Stimulated activated CD4-positive, alpha-beta T cell treated with anti-CD3 and anti-CD28 coated beads, Interleukin-4, amount 100 ng/mL, for 48 hours (primary cell): ENCODE data around the gene HAUS7.

ENCODE experiments used
- DNase-seq, 2 donors: peaks; one replicate each; pipeline ENCODE4 v3.0.0-alpha.2; 2020; ENCODE audit warnings: low read depth in 2 of 2

The HAUS7 gene

DNA sequence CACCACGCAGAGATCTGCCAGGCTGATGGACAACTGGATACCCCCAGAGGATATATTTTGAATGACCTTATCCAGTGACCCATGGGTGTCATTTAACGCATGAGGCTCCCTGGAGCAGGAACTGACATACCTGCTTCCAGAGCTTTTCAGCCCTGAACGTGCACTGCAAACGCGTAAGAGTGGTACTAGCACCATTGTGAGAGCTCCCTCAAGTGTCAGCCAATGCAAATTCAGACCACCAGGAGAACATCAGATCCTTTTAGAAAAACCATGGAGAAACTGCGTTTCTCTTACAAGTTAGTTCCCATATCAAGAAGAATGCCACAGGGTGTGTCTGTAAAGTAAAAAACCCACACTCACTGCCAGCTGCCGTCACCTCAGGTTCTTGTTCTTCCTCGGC is 31.8 kb downstream of the HAUS7 start:
- DNase-seq, result no peak

DNA sequence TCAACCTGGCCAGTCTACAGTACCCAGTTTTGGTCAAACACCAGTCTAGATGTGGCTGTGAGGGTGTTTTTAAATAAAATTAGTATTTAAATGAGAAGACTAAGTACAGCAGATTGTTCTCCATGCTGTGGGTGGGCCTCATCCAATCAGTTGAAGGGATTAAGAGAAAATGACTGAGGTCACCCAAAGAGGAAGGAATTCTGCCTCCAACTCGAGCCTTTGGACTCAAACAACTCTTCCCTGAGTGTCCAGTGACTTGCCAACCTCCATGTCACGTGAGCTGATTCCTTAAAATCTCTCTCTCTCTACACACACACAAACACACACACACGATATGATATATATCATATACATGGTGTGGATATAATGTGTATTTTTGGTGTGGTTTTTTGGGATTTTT is 34.5 kb downstream of the HAUS7 start:
- DNase-seq, result no peak

DNA sequence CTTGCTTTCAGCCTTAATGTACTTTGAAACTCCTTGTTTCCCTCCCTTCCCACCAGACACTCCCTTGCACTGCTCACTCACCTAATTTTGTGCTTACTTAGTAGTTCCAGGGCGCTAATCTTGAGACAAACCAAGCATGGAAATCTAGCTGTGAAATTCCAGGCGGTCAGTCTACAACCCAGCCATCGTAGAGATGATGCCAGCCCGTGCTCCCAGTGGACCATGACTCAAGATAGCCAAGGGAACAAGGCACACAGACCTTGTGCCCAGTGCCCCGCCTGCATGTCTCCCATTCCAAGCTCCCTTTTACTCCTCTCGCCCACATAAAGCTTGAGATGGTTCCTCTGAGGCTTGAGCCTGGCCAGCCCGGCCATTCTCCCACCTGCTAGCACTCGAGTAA is 35.6 kb downstream of the HAUS7 start:
- no peak for DNase-seq

DNA sequence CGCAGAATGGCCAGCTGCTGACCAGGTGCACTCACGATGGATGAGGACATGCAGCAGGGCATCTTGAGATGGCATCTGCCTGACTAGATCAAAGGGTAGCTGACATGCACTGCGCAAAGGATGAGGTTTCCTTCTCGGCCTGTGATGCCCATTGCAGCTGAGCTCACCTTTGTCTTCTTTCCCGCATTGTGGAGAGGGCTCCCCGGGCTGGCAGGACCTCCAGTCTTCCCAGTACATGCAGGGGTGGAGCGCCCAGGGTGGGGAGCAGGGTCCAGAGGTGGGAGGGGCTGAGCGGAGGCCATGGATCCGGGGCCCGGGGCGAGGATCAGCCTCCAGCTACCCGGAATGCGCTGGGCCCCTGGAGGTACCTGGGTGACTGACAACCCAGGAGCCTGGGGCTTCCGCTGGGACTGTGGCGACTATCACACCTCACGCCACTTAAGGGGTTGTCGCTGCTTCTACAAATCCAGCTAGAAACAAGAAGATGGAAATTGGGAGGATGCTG is 36.5 kb downstream of the HAUS7 start:
- no peak for DNase-seq

DNA sequence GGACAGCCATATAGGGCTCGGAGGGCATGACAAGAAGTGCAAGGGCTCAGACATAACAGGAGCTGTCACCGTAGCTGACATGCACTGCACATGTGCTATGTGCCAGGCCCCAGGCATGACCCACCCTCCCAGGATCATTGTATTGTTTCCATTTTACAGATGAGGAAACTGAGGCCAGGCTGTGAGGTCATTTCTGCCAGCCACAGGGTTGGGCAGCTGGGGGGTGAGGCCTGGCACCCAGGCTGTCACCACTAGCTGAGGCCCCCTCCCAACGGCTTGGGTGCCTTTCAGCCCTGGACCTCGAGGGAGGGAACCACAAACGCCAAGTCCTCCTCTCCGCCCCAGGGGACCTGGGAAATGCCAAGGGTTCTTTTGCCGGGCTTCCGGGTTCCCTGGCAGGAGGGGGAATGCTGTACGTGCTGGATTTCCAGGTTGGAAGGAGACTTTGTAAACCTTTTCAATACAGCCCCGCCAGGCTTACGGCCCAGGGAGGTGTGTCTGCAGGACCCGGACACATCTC is 37.2 kb downstream of the HAUS7 start:
- DNase-seq, result no peak

DNA sequence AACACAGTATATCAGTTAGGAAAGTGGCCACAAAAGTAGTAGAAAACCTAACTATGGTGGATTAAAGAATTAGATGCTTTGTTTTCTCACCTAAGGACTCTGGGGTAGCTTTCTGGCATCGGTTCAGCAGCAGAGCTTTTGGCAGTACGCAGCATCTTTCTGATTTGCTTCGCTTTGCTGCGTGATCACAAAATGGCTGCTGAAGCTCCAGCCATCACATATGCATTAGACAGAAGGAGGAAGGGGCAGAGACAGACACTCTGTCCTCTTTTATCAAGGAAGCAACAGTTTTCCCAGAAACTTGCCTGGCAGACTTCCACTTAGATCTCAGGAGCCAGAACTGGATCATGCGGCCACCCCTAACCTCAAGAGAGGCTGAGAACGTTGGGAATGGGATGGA is 39.6 kb downstream of the HAUS7 start:
- DNase-seq, result no peak

DNA sequence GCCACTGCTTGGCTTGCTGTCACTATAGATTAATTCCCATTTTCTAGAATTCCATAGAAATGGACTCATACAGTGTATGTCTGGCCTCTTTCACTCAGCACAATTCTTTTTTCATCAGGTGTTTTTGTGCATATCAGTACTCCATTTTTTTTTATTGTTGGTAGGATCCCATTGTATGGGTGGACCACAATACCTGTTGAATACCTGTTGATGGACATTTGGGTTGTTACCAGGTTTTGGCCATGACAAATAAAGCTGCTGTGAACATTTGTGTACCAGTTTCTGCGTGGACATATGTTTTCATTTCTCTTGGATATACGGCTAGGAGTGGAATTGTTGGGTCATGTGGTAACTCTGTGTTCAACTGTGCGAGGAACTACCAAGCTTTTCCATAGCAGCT is 44.2 kb downstream of the HAUS7 start:
- DNase-seq, result no peak

DNA sequence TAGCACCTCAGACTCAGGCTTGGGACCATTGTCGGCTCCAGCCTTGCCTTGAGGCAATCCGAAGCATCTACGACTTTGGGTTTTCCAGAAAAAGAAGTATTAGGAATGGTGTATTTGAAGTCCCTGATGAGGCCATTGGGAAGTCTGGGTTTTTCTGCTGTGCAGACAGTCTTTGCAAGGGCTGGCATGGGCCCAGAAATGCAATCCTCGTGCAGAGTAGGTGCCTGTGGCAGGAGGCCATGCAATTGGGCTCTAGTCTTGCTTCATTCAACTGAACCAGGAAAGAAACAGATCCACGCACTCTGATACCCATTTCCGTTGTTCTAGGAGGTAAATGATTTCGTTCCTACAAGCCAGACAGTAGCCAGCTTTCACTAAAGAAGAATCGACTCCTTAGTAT is 46.7 kb downstream of the HAUS7 start:
- no peak for DNase-seq

DNA sequence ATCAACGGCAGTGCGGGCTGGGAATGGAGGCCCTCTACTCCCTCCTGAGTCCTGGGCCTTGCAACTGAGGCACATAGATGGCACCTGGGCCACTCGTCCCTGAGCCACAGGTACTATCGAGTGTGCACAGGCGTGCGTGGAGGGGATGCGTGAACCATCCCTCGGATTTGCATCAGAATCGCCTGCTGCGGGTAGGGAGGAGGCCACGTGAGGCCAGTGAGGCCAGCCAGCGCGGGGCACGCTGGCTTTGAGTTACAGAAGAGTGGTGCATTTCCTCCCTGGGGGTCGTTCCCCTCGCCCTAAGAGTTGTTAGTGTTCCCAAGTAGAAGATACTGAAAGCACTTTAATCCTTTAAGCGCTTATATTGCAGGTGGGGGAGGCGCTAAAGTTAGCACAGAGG is 48.5 kb downstream of the HAUS7 start:
- DNase-seq, result no peak

DNA sequence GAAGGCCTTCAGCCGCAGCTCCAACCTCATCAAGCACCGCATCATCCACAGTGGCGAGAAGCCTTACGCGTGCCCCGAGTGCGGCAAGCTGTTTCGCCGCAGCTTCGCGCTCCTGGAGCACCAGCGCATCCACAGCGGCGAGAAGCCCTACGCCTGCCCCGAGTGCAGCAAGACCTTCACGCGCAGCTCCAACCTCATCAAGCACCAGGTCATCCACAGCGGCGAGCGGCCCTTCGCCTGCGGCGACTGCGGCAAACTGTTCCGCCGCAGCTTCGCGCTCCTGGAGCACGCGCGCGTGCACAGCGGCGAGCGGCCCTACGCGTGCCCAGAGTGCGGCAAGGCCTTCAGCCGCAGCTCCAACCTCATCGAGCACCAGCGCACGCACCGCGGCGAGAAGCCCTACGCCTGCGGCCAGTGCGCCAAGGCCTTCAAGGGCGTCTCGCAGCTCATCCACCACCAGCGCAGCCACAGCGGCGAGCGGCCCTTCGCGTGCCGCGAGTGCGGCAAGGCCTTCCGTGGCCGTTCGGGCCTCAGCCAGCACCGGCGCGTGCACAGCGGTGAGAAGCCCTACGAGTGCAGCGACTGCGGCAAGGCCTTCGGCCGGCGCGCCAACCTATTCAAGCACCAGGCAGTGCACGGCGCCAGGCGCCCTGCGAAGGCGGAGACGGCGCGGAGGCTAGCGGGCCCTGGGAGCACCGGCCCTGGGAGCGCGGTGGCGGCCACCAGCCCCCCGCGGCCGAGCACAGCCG is 49.4 kb downstream of the HAUS7 start:
- no peak for DNase-seq

DNA sequence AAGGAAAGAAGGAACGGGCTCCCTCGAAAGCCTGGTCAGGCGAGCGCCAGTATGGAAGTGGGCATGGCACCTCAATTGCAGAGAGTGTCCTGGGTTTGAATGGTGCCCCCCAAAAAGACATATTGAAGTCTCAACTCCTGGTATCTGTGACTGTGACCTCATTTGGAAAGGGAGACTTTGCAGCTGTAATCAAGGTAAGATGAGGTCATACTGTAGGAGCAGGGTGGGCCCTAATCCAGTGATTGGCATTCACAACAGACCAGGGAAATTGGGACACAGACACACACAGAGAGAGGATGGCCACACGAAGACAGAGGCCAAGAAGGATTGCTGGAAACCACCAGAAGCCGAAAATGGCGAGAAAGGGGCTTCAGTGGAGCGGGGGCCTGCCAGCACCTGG is 52.7 kb downstream of the HAUS7 start:
- DNase-seq, result no peak

DNA sequence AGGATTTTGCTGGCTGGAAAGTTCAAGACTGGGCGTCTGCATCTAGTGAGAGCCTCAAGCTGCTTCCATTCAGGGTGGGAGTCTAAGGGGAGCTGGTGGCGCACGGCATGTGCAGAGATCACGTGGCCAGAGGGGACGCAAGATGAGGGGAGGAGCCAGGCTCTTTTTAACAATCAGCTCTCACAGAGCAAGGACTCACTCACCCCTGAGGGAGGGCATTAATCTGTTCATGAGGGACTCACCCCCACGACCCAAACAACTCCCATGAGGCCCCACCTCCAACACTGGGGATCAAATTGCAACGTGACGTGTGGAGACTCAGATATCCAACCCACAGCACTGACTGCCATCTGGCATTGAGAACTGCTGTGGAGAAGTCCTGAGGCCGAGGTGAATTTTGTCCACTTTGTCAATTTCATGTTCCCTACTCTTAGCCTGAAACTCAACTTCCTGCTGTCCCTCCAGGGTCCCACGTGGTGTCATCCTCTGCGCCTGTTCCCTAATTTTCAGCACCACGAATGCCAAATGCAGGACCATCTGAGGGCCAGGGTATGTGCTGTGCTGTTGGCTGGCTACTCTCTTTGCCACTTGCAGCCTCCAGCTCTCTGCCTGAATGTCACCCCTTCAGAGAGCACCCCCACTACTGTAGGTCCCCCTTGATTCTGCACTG is 53.5 kb downstream of the HAUS7 start:
- DNase-seq, result no peak

DNA sequence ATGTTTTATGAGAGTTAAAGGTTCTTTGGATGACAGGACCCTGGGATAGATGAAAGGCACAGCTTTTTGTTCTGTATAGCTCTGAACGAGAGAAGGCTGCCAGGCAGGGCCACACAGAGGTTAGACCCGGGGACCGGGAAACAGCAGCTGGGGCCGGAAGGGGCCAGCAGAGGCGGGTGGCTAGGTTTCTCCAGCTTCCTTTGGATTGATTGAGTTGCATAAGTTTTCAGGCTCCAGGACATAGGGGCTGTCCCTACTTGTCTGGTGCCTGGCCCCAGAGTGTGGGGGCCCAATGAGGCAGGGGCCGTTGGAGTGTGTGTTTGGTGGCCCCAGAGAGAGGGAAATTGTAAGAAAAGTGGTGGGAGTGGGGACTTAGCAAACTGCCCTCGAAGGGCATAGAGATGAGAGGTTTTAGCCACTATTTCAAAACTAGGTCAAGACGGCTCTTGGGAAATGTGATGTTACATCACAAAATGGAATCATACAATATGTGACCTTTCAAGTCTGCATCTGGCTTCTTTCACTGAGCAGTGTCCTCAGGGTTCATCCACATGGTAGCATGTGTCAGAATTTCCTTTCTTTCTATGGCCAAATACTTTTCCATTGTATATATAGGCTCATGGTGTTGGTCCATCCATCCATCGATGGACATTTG is 55.4 kb downstream of the HAUS7 start:
- DNase-seq, result no peak

DNA sequence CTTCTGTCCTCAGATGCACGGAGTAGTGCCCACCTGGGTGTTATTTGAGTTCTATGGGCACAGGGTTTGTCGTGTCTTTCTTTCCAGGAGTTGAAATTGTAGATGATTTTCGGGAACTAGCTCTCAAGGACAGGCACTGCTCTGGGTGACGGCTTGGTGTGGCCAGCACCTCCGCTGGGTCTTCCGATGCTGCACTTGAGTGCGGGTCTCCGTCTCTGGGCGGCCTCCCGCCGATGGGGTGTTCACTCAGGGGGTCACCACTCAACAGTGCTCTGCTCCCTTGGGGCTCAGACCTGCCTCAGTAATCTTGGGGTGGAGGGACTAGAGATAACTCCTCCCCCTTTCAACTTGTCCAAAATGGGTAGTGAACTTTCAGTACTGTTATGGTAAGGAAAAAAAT is 56.6 kb downstream of the HAUS7 start:
- DNase-seq, result no peak

DNA sequence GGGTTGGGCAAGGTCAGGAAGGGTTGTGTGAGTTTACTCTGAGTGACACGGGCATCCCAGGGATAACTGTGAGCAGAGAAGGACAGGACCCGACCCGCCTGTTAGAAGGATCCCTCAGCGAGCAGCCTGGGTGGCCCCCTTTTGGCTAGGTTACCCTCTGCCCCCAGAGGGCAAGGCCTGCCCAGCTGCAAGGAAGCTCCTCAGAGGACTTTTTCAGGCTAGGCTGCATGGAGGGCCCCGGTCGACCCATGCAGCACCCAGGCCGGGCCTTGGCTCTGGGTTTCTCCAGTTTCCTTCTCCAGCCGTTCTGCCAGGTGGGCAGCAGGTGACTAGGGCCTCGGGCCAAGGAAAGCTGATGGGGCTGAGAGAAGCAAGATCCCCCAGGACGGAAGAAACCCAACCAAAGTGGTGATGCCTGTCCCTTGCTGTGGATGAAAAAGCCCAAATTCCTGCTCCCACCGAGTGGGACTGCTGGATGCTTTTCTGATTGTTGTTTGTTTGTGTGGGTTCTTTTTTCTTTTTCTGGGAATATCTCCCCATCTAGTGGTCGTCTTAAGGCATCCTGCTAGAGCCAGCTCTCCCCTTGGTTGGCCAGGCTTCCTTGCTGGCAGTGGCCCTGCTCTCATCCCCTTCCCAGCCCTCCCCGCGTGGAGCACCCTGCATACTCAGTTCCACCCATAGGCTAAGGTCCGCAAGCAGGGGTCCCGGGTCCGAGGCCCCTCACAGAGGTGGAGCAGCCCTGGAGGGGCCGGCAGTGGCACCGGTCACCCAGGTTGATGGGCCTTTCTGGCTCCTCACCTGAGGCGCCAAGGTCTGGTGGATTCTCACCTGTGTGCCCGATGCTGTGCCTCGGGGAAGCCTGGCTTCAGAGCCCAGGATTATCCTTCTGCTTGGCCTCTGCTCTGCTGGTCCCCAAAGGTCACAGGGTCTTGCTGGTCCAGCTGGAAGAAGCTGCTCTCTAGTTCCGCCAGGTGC is 57.3 kb downstream of the HAUS7 start:
- DNase-seq, result no peak

DNA sequence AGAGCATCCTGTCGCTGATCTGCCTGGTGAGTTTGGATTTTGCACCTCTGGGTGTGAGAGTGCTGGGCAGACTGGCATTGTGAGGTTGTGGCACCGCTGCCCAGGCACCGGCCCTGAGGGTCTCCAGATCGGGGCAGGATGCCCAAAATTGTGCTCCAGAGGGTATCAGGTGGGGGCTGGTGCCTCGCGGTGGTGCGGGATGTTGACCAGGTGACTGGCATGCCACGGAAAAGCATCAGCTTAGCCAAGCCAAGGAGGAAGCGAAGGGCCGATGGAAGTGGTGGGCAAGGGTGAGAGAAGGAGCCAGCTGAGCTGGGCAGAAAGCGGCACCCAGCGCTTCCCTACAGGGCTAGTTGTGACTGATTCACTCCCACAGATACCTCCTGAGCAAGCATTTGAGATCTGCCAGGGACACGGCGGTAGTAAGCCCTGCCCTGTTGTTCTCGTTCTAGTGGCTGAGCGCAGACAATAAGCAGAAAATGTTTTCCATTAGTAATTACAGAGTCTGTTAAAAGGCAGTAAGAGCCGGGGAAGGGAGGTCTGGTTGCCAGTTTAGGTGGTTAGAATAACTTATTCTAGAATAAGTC is 58.3 kb downstream of the HAUS7 start:
- no peak for DNase-seq

DNA sequence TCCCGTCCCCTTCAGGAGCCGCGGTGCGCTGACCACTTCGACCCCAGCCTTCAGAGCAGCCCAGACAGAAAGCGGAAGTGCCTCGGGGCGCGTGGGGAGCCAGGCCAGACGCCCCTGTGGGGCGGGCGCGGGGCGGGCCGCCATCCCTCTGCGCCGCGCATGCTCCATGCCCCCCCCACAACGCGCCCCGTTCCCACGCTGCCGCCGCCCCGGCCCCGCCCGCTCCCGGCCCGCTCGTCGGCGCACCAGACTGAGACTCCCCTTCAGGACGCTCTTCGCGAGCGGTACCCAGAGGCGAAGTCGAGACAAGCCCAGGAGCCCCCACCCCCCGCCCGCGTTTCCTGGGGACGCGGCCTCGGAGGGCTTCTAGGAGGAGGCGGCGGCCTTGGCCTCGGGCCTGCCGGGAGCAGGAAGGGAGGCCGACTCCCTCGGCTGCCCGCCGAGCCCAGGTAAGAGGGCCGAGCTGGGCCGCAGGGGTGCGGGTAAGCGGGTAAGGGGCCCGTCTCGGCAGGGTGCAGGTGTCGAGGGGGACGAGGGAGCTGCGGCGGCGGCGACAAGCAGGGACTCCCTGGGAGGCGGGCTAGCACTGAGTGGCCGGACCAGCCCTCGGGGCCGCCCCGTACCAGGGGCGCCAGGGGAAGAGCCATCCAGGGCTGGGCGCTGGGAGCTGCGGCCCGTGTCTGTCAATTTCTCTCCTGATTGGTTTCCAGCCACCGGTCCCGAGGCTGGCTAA is 59.0 kb downstream of the HAUS7 start, which contains the start of gene ZFP92:
ZFP92 (plus strand) TSS at position 218 of the 733 bp plus-strand sequence. CDS start 6,851 bp downstream, outside the sequence.
- peak; percentile 1 to 40 for DNase-seq

DNA sequence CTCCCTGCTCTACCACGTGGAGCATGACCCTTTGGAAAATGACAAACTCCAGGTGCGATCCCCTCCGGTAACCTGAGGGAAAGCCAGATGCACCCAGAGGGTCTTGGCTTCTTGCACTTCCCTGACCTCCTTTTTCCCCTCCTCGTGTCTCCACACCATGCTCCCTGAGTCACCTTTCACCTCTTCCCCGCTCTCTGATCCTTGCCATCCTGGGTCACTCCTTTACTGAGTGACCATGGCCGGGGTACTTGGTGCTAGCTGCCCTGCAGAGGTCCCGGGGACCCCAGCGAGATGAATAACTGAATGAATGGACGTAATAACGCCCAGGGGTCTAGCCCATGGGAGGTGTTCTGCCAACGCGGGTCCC is 59.5 kb downstream of the HAUS7 start:
- DNase-seq, result no peak

DNA sequence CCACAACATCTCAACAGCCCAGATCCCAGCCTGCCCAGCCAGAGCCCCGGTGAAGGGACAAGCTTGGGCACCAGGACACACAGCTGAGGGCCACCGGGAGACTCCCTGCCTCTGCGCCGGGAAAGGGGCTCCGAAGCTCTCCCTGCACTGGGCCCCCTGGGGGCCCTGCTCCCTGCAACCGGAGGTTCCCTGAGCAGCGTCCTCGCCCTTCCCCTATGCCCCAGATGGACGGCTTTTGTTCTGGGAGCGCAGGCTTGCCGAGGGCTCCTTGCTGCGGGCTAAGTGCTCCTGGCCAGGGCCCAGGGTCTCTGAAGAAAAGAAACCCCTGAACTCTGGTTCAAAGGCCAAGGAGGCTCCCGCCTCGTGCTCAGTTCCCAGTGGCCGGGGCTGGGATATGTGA is 60.0 kb downstream of the HAUS7 start:
- no peak for DNase-seq

DNA sequence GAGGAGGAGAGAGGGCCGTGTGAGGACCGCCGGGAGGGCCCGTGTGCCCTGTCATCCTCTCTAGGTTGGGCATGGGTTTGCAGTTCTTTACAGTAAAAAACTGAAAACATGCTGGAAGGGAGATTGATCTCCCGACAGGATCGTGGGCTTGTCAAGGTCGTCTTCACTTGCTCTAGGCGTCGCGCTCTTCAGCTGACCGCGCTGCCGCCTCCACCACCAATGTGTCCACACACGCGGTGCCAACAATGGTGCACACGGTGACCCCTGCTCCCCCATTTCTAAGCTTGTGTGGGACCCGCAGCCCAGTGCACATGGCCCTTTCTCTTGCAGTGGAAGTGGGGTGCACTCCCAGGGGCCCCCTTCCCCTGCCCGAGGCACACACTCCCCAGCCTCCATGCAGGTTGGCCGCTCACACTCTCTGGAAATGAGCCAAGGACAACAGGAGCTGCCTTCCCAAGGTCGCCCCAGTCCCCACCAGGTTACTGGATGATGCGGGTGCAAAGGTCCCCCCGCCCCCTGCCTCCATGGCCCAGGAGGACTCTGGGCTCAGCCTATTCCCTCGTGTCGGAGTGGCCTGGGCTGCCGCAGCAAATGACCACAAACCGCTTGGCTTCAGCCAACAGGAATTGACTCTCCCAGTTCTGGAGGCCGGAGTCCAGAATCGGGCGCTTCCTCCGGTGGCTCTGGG is 60.8 kb downstream of the HAUS7 start:
- no peak for DNase-seq
